Endothelial cell of umbilical vein (primary cell): ENCODE results near the gene ST6GALNAC3. TPM values are rescaled to one million over a fixed set of nuclear protein-coding genes. Genes with fewer than 3 reads are reported as not detected.

Experiments
- BruUV-seq: library from RNA; stranded (reverse); fragments of 400-500 nt; replicated peaks from 2 replicates; lab custom pipeline; 2021; lab: Mats Ljungman, UMichigan
- CTCF ChIA-PET: fragments of 300-600, 350-600 bp; sonication (Branson Sonifier 250); formaldehyde crosslinking; loops from one replicate; lab custom pipeline; 2021; ENCODE audit warnings: antibody characterized with exemption, inconsistent platforms; lab: Charles Lee
- POLR2A ChIA-PET: fragments of 300-600, 350-600 bp; sonication (Branson Sonifier 250); formaldehyde crosslinking; loops from one replicate; lab custom pipeline; 2021; ENCODE audit warnings: antibody characterized with exemption, inconsistent platforms; lab: Charles Lee
- DNase-seq: peaks from one replicate; pipeline ENCODE4 v3.0.0-alpha.2; 2011; ENCODE audit warnings: low read depth, low spot score
- FAIRE-seq: peaks from 2 replicates; lab custom pipeline; 2011; peaks lifted over from hg19 to GRCh38; lab: Jason Lieb, UNC
- H2AFZ ChIP-seq: 2 replicates; pipeline ENCODE4 v1.6.0; 2012; ENCODE audit warnings: low read depth, low read length, control low read depth, inconsistent platforms
- H3K27ac ChIP-seq: 2 replicates; pipeline ENCODE4 v1.5.1; 2011; ENCODE audit warnings: low read depth, mild to moderate bottlenecking, control low read depth, low read length, moderate library complexity; ENCODE audit not compliant: insufficient read depth
- H3K27me3 ChIP-seq, 2 experiments: 2 replicates each; pipeline versions ENCODE4 v1.6.0 to v1.6.1; 2011; ENCODE audit warnings: low read length in 2 of 2, mixed read lengths in 1 of 2; ENCODE audit not compliant: control insufficient read depth in 2 of 2, insufficient read depth in 2 of 2
- H3K36me3 ChIP-seq, 2 experiments: 2 replicates in 1 of 2; 3 replicates in 1 of 2; pipeline ENCODE4 v1.5.1; 2011; ENCODE audit warnings: low read length in 2 of 2, mild to moderate bottlenecking in 1 of 2, moderate library complexity in 1 of 2; ENCODE audit not compliant: control insufficient read depth in 2 of 2, insufficient read depth in 2 of 2; ENCODE audit errors: extremely low read depth in 1 of 2
- H3K4me1 ChIP-seq: 3 replicates; pipeline ENCODE4 v1.5.1; 2011; ENCODE audit warnings: mild to moderate bottlenecking, low read length; ENCODE audit not compliant: control insufficient read depth, insufficient read depth; ENCODE audit errors: extremely low read depth
- H3K4me2 ChIP-seq: 2 replicates; pipeline ENCODE4 v1.6.1; 2011; ENCODE audit warnings: low read length, control low read depth, mixed read lengths; ENCODE audit not compliant: insufficient read depth
- H3K4me3 ChIP-seq, 3 experiments: fragments of 200-600 bp in 1 of 3; sonication (generic), shearing (Covaris generic) in 1 of 3; replicated peaks in 1 of 3; 2 replicates each; pipeline ENCODE4 v1.5.1; 2011 to 2016; ENCODE audit warnings: control low read depth in 3 of 3, low read length in 3 of 3, mild to moderate bottlenecking in 2 of 3, inconsistent platforms in 1 of 3, low read depth in 1 of 3, moderate library complexity in 1 of 3; ENCODE audit not compliant: insufficient read depth in 1 of 3
- H3K79me2 ChIP-seq: 2 replicates; pipeline ENCODE4 v1.6.0; 2012; ENCODE audit warnings: low read length, inconsistent platforms; ENCODE audit not compliant: control insufficient read depth, insufficient read depth
- H3K9ac ChIP-seq: replicated peaks from 2 replicates; pipeline ENCODE3; 2011; ENCODE audit warnings: low read length, control low read depth; ENCODE audit not compliant: insufficient read depth; ENCODE audit errors: extremely low read depth
- H3K9me1 ChIP-seq: replicated peaks from 3 replicates; pipeline ENCODE4 v1.6.0; 2011; ENCODE audit warnings: mild to moderate bottlenecking, low read length; ENCODE audit not compliant: control insufficient read depth, insufficient read depth; ENCODE audit errors: extremely low read depth
- H3K9me3 ChIP-seq: replicated peaks from 2 replicates; pipeline ENCODE4 v1.5.1; 2012; ENCODE audit warnings: low read length, inconsistent platforms; ENCODE audit not compliant: control insufficient read depth, insufficient read depth
- H4K20me1 ChIP-seq: replicated peaks from 2 replicates; pipeline ENCODE3; 2011; ENCODE audit warnings: mild to moderate bottlenecking, low read length; ENCODE audit not compliant: control insufficient read depth, insufficient read depth; ENCODE audit errors: extremely low read depth
- EZH2 ChIP-seq: IDR thresholded peaks from 2 replicates; pipeline ENCODE4 v1.6.1; 2012; ENCODE audit warnings: borderline replicate concordance, low read depth, mild to moderate bottlenecking, moderate library complexity, low read length, inconsistent platforms; ENCODE audit not compliant: severe bottlenecking
- FOS ChIP-seq: IDR thresholded peaks from 2 replicates; pipeline ENCODE4 v1.6.1; 2011; ENCODE audit warnings: mild to moderate bottlenecking, low read length, moderate library complexity, borderline replicate concordance; ENCODE audit not compliant: insufficient read depth
- GATA2 ChIP-seq: IDR thresholded peaks from 2 replicates; pipeline ENCODE4 v1.7.0; 2011; ENCODE audit warnings: low read depth, mild to moderate bottlenecking, moderate library complexity, mixed read lengths, low read length; ENCODE audit not compliant: insufficient read length, insufficient read depth
- JUN ChIP-seq: IDR thresholded peaks from 2 replicates; pipeline ENCODE4 v1.6.1; 2011; ENCODE audit warnings: borderline replicate concordance, low read depth; ENCODE audit not compliant: insufficient read length, insufficient read depth
- MYC ChIP-seq: IDR thresholded peaks from one replicate; pipeline ENCODE4 v1.6.1; 2011; ENCODE audit warnings: mild to moderate bottlenecking, low read depth, low read length
- POLR2A ChIP-seq: IDR thresholded peaks from 2 replicates; pipeline ENCODE4 v1.6.1; 2012; ENCODE audit warnings: low read depth, mild to moderate bottlenecking, control low read depth, low read length
- POLR2AphosphoS5 ChIP-seq: IDR thresholded peaks from 2 replicates; pipeline ENCODE4 v1.6.1; 2012; ENCODE audit warnings: low read depth, mild to moderate bottlenecking, control low read depth, low read length, moderate library complexity; ENCODE audit not compliant: insufficient read depth
- dilution Hi-C: fragments of 300-500 bp; cut with MboI; formaldehyde crosslinking; loops from one replicate; pipeline ENCODE4 v1.15.0; 2019; ENCODE audit warnings: low sequenced_read_pairs; ENCODE audit not compliant: extremely low pct_ligation_motif_present
- intact Hi-C: fragments of 100-400 bp; cut with micrococcal nuclease; formaldehyde crosslinking; loops from one replicate; pipeline ENCODE4 v1.10.0; 2022
- polyA plus RNA-seq, 4 experiments: library from polyadenylated mRNA; depleted of rRNA in 3 of 4; stranded (reverse) in 3 of 4; unstranded in 1 of 4; fragments of >200 nt; gene quantifications; 2 replicates each; pipeline versions ENCODE4 v1.2.1 to v1.2.3, GENCODE V29; 2011 to 2012; ENCODE audit warnings: missing spikeins in 1 of 4
- total RNA-seq: library from RNA; stranded (reverse); gene quantifications from 2 replicates; pipeline ENCODE4 v1.2.3, GENCODE V29; 2021
- TF ChIP-seq, protein P1 (sequence below): IDR thresholded peaks from 2 replicates; pipeline ENCODE4 v1.6.1; 2011; ENCODE audit not compliant: insufficient read depth, insufficient read length
- TF ChIP-seq, protein P2 (sequence below), 2 donors: IDR thresholded peaks; 1 replicate in 1 of 2; 2 replicates in 1 of 2; pipeline ENCODE4 v1.5.1; 2011; ENCODE audit warnings: low read length in 2 of 2, mild to moderate bottlenecking in 2 of 2, moderate library complexity in 2 of 2, control low read depth in 1 of 2, inconsistent platforms in 1 of 2, low read depth in 1 of 2; ENCODE audit not compliant: insufficient read depth in 1 of 2; ENCODE audit errors: extremely low read depth in 1 of 2

Gene ST6GALNAC3
- total and polyA plus RNA-seq, 2 donors (not counting 3 experiments of a cell fraction or from before 2014, with no cell fraction given) = 7.6 to 48.3 TPM

DNA sequence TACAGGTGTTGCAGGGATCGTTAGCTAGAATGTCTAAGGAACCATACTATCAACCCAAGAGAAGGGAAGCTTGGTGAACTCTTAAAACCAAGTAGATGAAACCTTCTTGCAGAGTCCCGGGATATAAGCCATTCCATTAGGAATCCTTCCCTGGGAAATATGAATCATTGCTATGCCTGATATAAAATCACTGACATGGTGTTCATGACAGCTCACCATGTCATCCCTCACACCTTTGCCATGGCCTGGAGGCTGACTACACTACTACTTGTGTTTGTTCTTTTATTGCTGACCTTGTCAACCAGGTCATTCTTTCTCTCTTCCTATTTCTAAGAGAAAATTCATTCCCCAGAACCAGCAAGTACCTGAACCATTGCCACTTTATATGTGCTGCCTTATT lies 12.1 kb downstream of the ST6GALNAC3 start:
- peaks cover 3% of the 10 kb centered on the region for H3K4me1 ChIP-seq
- TF ChIP-seq MYC (no peak), EZH2 (no peak), FOS (no peak), JUN (no peak), POLR2A (no peak), POLR2AphosphoS5 (no peak), GATA2 (no peak)
- TF ChIP-seq, protein P1, sequence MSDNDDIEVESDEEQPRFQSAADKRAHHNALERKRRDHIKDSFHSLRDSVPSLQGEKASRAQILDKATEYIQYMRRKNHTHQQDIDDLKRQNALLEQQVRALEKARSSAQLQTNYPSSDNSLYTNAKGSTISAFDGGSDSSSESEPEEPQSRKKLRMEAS = no peak
- TF ChIP-seq, protein P2, sequence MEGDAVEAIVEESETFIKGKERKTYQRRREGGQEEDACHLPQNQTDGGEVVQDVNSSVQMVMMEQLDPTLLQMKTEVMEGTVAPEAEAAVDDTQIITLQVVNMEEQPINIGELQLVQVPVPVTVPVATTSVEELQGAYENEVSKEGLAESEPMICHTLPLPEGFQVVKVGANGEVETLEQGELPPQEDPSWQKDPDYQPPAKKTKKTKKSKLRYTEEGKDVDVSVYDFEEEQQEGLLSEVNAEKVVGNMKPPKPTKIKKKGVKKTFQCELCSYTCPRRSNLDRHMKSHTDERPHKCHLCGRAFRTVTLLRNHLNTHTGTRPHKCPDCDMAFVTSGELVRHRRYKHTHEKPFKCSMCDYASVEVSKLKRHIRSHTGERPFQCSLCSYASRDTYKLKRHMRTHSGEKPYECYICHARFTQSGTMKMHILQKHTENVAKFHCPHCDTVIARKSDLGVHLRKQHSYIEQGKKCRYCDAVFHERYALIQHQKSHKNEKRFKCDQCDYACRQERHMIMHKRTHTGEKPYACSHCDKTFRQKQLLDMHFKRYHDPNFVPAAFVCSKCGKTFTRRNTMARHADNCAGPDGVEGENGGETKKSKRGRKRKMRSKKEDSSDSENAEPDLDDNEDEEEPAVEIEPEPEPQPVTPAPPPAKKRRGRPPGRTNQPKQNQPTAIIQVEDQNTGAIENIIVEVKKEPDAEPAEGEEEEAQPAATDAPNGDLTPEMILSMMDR (IDR thresholded peaks at IDR 0.05; ENCODE audit: extremely low read depth in 1 of 2, insufficient read depth in 1 of 2, low read depth in 1 of 2, low read length in 2 of 2) = no peak
- POLR2A ChIA-PET = no interaction called here
- no peaks in the 10 kb centered on the region for H3K9me1 ChIP-seq
- peaks cover 59% of the 10 kb centered on the region for H3K79me2 ChIP-seq
- no TSS peak for BruUV-seq
- no peak overlapping the region for H2AFZ ChIP-seq
- no peak overlapping the region for H3K27ac ChIP-seq
- no peaks in the 10 kb centered on the region for H3K27me3 ChIP-seq
- no peaks in the 10 kb centered on the region for H3K9me3 ChIP-seq
- CTCF ChIA-PET = interaction anchor here (1.0 kb wide), 1 partner anchor 52 kb away, joined by 4 read pairs; no protein-coding TSS in a partner anchor
- FAIRE-seq (no peak), DNase-seq (no peak)
- H3K9ac ChIP-seq = no peak overlapping the region
- no peak overlapping the region for H3K4me3 ChIP-seq
- H3K4me2 ChIP-seq = peak overlapping the region; percentile 28
- dilution Hi-C loops (no loop called here), intact Hi-C loops (no loop called here)
- H3K36me3 ChIP-seq = no peaks in the 10 kb centered on the region
- no peaks in the 10 kb centered on the region for H4K20me1 ChIP-seq
